PC-9 (cell line): ENCODE data around the gene NADSYN1. TPM values are rescaled to one million over a fixed set of nuclear protein-coding genes. Genes with fewer than 3 reads are reported as not detected.

Experiments
- BruUV-seq: library from RNA; stranded (reverse); fragments of 400-500 nt; replicated peaks from 2 replicates; lab custom pipeline; 2021; lab: Mats Ljungman, UMichigan
- CTCF ChIA-PET: fragments of 300-600 bp; sonication (Branson Sonifier 250); formaldehyde crosslinking; loops from one replicate; lab custom pipeline; 2022; ENCODE audit warnings: antibody characterized with exemption; lab: Charles Lee
- POLR2A ChIA-PET: fragments of 300-600 bp; sonication (Branson Sonifier 250); formaldehyde crosslinking; loops from one replicate; lab custom pipeline; 2022; ENCODE audit warnings: antibody characterized with exemption; ENCODE audit not compliant: unreplicated experiment; lab: Charles Lee
- DNase-seq, 2 experiments: peaks; one replicate each; pipeline versions ENCODE4 v3.0.0 to v3.0.0-alpha.2; 2015 to 2022; ENCODE audit warnings: mixed read lengths in 1 of 2
- H2AFZ ChIP-seq: fragments of 200-600 bp; sonication (generic); 2 replicates; pipeline ENCODE4 v1.8.1; 2017; ENCODE audit warnings: antibody characterized with exemption
- H3F3A ChIP-seq: fragments of 200-600 bp; sonication (generic); 2 replicates; pipeline ENCODE4 v1.8.1; 2017; ENCODE audit warnings: antibody characterized with exemption, mild to moderate bottlenecking, low read depth; ENCODE audit not compliant: insufficient read depth
- H3K27ac ChIP-seq: fragments of 200-600 bp; sonication (generic); 2 replicates; pipeline ENCODE4 v1.6.1; 2016; ENCODE audit warnings: mixed run types
- H3K27me3 ChIP-seq: fragments of 200-600 bp; sonication (generic); 2 replicates; pipeline ENCODE4 v1.6.1; 2016; ENCODE audit warnings: low read depth, mixed run types; ENCODE audit not compliant: insufficient read depth
- H3K36me3 ChIP-seq: fragments of 200-600 bp; sonication (generic); 2 replicates; pipeline ENCODE4 v1.6.1; 2016; ENCODE audit warnings: low read depth, mixed run types
- H3K4me1 ChIP-seq: fragments of 200-600 bp; sonication (generic); replicated peaks from 2 replicates; pipeline ENCODE4 v1.6.1; 2016; ENCODE audit warnings: mixed run types; ENCODE audit not compliant: insufficient read depth
- H3K4me2 ChIP-seq: fragments of 200-600 bp; sonication (generic); 2 replicates; pipeline ENCODE4 v1.6.1; 2017; ENCODE audit warnings: mixed run types
- H3K4me3 ChIP-seq: fragments of 200-600 bp; sonication (generic); 2 replicates; pipeline ENCODE4 v1.6.1; 2016; ENCODE audit warnings: mixed run types
- H3K79me2 ChIP-seq: fragments of 200-600 bp; sonication (generic); 2 replicates; pipeline ENCODE4 v1.6.1; 2017; ENCODE audit warnings: low read depth, mixed run types
- H3K9me2 ChIP-seq: fragments of 200-600 bp; sonication (generic); 2 replicates; pipeline ENCODE4 v1.8.1; 2017; ENCODE audit warnings: mild to moderate bottlenecking; ENCODE audit not compliant: insufficient read depth
- H3K9me3 ChIP-seq: fragments of 200-600 bp; sonication (generic); 2 replicates; pipeline ENCODE4 v1.8.1; 2016; ENCODE audit warnings: low read depth; ENCODE audit not compliant: insufficient read depth
- H4K20me1 ChIP-seq: fragments of 200-600 bp; sonication (generic); 2 replicates; pipeline ENCODE4 v1.8.1; 2017; ENCODE audit not compliant: insufficient read depth
- EZH2 ChIP-seq: fragments of 200-600 bp; sonication (generic); IDR thresholded peaks from 2 replicates; pipeline ENCODE4 v1.8.0; 2017; ENCODE audit warnings: antibody characterized with exemption, low read depth
- intact Hi-C: fragments of 100-400 bp; cut with micrococcal nuclease; formaldehyde crosslinking; loops from one replicate; pipeline ENCODE4 v1.10.0; 2022; ENCODE audit not compliant: unreplicated experiment
- total RNA-seq: library from RNA; stranded (reverse); gene quantifications from 2 replicates; pipeline ENCODE4 v1.2.3, GENCODE V29; 2021
- TF ChIP-seq, protein P1 (sequence below): fragments of 200-600 bp; sonication (generic); conservative IDR thresholded peaks from 2 replicates; pipeline ENCODE4 v1.6.1; 2017; ENCODE audit warnings: mixed run types, antibody characterized with exemption, mild to moderate bottlenecking, moderate library complexity

Gene NADSYN1
- total RNA-seq, 1 experiment from 2014 or later: 118 TPM

DNA sequence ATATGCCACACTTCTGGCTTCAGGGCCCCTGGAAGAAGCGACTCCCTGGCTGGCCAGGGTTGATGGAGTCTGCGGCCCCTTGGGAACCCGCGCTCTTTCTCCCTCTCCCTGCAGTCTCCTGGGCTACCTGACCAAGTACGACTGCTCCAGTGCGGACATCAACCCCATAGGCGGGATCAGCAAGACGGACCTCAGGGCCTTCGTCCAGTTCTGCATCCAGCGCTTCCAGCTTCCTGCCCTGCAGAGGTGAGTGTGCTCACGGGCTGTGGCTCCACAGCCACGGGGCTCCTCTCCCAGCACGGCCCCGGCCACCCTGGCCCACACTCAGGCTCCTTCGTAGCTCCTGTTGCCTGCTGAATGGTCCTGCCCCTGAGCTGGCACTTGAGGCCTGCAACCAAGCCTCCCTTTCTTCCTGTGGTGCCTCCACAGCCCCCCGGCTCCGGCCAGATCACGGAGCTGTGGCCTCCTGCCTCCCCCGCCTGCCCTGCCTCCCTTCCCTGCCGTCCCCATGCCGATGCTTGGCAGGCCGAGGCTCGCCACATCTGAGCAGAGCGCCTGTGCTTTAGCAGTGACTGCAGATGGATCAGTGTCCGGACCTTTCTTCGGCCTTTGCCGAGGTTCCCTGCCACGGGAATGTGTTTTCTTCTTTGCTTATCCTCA, 37.9 kb downstream of the NADSYN1 start:
- H2AFZ ChIP-seq: no peak overlapping the region
- no peaks in the 10 kb centered on the region for H3K9me3 ChIP-seq
- no peaks in the 10 kb centered on the region for H3K79me2 ChIP-seq
- H4K20me1 ChIP-seq: no peaks in the 10 kb centered on the region
- H3K4me3 ChIP-seq: no peak overlapping the region
- ChIA-PET POLR2A (no interaction called here), CTCF (no interaction called here)
- H3K27ac ChIP-seq: no peak overlapping the region
- peak in 1 of 2 experiments; percentile 20 for DNase-seq
- BruUV-seq: no TSS peak
- peaks cover 12% of the 10 kb centered on the region; the same call in 1 of the 2 replicates for H3F3A ChIP-seq
- intact Hi-C loops: no loop called here
- no peak overlapping the region for H3K4me2 ChIP-seq
- no peaks in the 10 kb centered on the region for H3K27me3 ChIP-seq
- no peaks in the 10 kb centered on the region for H3K9me2 ChIP-seq
- TF ChIP-seq, protein P1, sequence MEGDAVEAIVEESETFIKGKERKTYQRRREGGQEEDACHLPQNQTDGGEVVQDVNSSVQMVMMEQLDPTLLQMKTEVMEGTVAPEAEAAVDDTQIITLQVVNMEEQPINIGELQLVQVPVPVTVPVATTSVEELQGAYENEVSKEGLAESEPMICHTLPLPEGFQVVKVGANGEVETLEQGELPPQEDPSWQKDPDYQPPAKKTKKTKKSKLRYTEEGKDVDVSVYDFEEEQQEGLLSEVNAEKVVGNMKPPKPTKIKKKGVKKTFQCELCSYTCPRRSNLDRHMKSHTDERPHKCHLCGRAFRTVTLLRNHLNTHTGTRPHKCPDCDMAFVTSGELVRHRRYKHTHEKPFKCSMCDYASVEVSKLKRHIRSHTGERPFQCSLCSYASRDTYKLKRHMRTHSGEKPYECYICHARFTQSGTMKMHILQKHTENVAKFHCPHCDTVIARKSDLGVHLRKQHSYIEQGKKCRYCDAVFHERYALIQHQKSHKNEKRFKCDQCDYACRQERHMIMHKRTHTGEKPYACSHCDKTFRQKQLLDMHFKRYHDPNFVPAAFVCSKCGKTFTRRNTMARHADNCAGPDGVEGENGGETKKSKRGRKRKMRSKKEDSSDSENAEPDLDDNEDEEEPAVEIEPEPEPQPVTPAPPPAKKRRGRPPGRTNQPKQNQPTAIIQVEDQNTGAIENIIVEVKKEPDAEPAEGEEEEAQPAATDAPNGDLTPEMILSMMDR: no peak
- TF ChIP-seq EZH2: no peak
- peaks cover 20% of the 10 kb centered on the region for H3K4me1 ChIP-seq
- H3K36me3 ChIP-seq: peaks cover 19% of the 10 kb centered on the region

DNA sequence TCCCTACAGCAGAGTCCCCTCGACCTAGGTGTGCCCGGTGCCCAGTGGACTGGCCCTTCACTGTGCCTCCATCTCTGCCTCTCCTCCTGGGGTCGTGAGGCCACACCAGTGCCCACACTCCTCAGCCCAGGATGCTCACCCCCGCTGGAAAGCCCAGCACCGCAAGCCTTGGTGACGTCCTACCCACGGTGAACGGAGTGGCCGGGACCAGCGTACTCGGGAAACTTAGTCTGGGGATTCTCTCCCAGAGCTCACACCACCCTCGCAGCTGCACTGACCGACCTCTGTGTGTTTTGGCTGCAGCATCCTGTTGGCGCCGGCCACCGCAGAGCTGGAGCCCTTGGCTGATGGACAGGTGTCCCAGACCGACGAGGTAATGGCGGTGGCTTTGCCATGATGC, 38.5 kb downstream of the NADSYN1 start:
- Histone ChIP-seq H3K27me3 (no peaks in the 10 kb centered on the region), H3K4me1 (peaks cover 20% of the 10 kb centered on the region), H3K4me3 (no peak overlapping the region), H3K27ac (no peak overlapping the region), H3K4me2 (no peak overlapping the region), H3K79me2 (no peaks in the 10 kb centered on the region), H2AFZ (no peak overlapping the region), H3F3A (peaks cover 12% of the 10 kb centered on the region; the same call in 1 of the 2 replicates), H3K9me3 (no peaks in the 10 kb centered on the region), H3K36me3 (peaks cover 22% of the 10 kb centered on the region), H4K20me1 (no peaks in the 10 kb centered on the region), H3K9me2 (no peaks in the 10 kb centered on the region)
- TF ChIP-seq, protein P1: no peak
- no peak for TF ChIP-seq EZH2
- POLR2A ChIA-PET: no interaction called here
- peak in 1 of 2 experiments; percentile 18 for DNase-seq
- no TSS peak for BruUV-seq
- CTCF ChIA-PET: no interaction called here
- intact Hi-C loops: no loop called here

DNA sequence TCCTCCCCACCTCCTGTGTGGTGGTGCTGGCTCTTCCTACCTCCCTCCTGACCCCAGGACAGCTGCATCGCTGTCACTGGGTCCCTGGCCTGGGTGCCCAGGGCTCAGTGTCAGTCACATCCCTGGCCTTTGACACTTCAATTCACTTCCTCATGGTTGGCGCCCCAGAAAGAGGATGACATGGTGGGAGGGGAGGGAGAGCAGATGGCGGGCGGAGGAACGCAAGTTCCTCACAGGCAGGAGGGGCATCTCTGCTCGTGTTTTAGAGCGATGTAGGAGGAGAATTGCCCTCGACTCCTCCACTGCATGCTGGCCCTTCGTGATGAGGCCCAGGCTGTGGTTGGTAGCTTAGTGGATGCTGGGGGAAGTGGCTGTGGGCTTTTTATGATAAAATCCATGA, 38.9 kb downstream of the NADSYN1 start:
- H3K9me3 ChIP-seq: no peaks in the 10 kb centered on the region
- intact Hi-C loops: no loop called here
- H3K4me1 ChIP-seq: peaks cover 20% of the 10 kb centered on the region
- DNase-seq: no peak
- H3K27me3 ChIP-seq: no peaks in the 10 kb centered on the region
- H2AFZ ChIP-seq: no peak overlapping the region
- H3K79me2 ChIP-seq: no peaks in the 10 kb centered on the region
- H3K36me3 ChIP-seq: peaks cover 25% of the 10 kb centered on the region
- H3K9me2 ChIP-seq: no peaks in the 10 kb centered on the region
- TF ChIP-seq, protein P1: no peak
- no peak for TF ChIP-seq EZH2
- ChIA-PET CTCF (no interaction called here), POLR2A (no interaction called here)
- no peaks in the 10 kb centered on the region for H4K20me1 ChIP-seq
- no peak overlapping the region for H3K4me3 ChIP-seq
- no peak overlapping the region for H3K4me2 ChIP-seq
- H3K27ac ChIP-seq: no peak overlapping the region
- peaks cover 10% of the 10 kb centered on the region; the same call in 1 of the 2 replicates for H3F3A ChIP-seq
- BruUV-seq: no TSS peak
